Liver (tissue), 9 donors: Measurements from ENCODE around the gene KSR2. TPM values are rescaled to one million over a fixed set of nuclear protein-coding genes. Genes with fewer than 3 reads are reported as not detected.

ENCODE experiments used
- DNase-seq: peaks from one replicate; pipeline ENCODE4 v3.0.0-alpha.2; 2017; ENCODE audit warnings: low spot score
- H3K27ac ChIP-seq, 2 donors: one replicate each; pipeline ENCODE4 v1.7.0; 2013; ENCODE audit warnings: inconsistent platforms in 2 of 2, low read length in 2 of 2, control low read depth in 1 of 2, low read depth in 1 of 2, mild to moderate bottlenecking in 1 of 2
- H3K27me3 ChIP-seq, 4 donors: one replicate each; pipeline versions ENCODE4 v1.6.1 to v1.7.0; 2013; ENCODE audit warnings: low read length in 3 of 4, inconsistent platforms in 1 of 4, mild to moderate bottlenecking in 1 of 4, moderate library complexity in 1 of 4; ENCODE audit not compliant: control insufficient read depth in 4 of 4, insufficient read depth in 4 of 4
- H3K36me3 ChIP-seq, 4 donors: one replicate each; pipeline versions ENCODE4 v1.6.1 to v1.7.0; 2013; ENCODE audit warnings: low read length in 3 of 4, mild to moderate bottlenecking in 3 of 4, low read depth in 1 of 4, moderate library complexity in 1 of 4; ENCODE audit not compliant: control insufficient read depth in 4 of 4, insufficient read depth in 3 of 4
- H3K4me1 ChIP-seq, 4 donors: one replicate each; pipeline versions ENCODE4 v1.6.1 to v1.7.0; 2013; ENCODE audit warnings: low read length in 3 of 4, mild to moderate bottlenecking in 3 of 4, moderate library complexity in 1 of 4; ENCODE audit not compliant: control insufficient read depth in 4 of 4, insufficient read depth in 4 of 4
- H3K4me3 ChIP-seq, 3 donors: one replicate each; pipeline versions ENCODE4 v1.6.1 to v1.7.0; 2013; ENCODE audit warnings: low read length in 3 of 3, control low read depth in 1 of 3, low read depth in 1 of 3, mild to moderate bottlenecking in 1 of 3
- H3K9ac ChIP-seq, 2 donors: one replicate each; pipeline ENCODE4 v1.7.0; 2013; ENCODE audit warnings: low read length in 2 of 2, mild to moderate bottlenecking in 2 of 2, moderate library complexity in 2 of 2, control low read depth in 1 of 2, low read depth in 1 of 2
- H3K9me3 ChIP-seq, 4 donors: one replicate each; pipeline versions ENCODE4 v1.6.1 to v1.7.0; 2013; ENCODE audit warnings: low read length in 3 of 4; ENCODE audit not compliant: control insufficient read depth in 4 of 4
- ATF3 ChIP-seq: IDR thresholded peaks from 2 replicates; pipeline ENCODE4 v1.6.1; 2016; ENCODE audit warnings: antibody characterized with exemption
- CTCF ChIP-seq: fragments of 150-350 bp; IDR thresholded peaks from 2 replicates; pipeline ENCODE4 v1.5.1; 2017; ENCODE audit warnings: improper control_type of control experiment, low read depth, low read length; ENCODE audit not compliant: missing input control
- FOXA2 ChIP-seq: IDR thresholded peaks from 2 replicates; pipeline ENCODE4 v1.6.1; 2016; ENCODE audit warnings: antibody characterized with exemption
- HNF4A ChIP-seq, 2 donors: conservative IDR thresholded peaks; 2 replicates each; pipeline ENCODE4 v1.6.1; 2016; ENCODE audit warnings: antibody characterized with exemption in 2 of 2, mild to moderate bottlenecking in 2 of 2
- HNF4G ChIP-seq: IDR thresholded peaks from 2 replicates; pipeline ENCODE4 v1.6.1; 2016; ENCODE audit warnings: antibody characterized with exemption
- NR2F2 ChIP-seq: IDR thresholded peaks from 2 replicates; pipeline ENCODE4 v1.6.1; 2016; ENCODE audit warnings: antibody characterized with exemption
- RAD21 ChIP-seq, 2 donors: IDR thresholded peaks; 2 replicates each; pipeline ENCODE4 v1.6.1; 2016; ENCODE audit warnings: antibody characterized with exemption in 2 of 2, mild to moderate bottlenecking in 2 of 2
- REST ChIP-seq: IDR thresholded peaks from 2 replicates; pipeline ENCODE4 v1.6.1; 2016; ENCODE audit warnings: antibody characterized with exemption, mild to moderate bottlenecking
- RXRA ChIP-seq, 2 donors: IDR thresholded peaks; 2 replicates each; pipeline ENCODE4 v1.6.1; 2017 to 2018; ENCODE audit warnings: antibody characterized with exemption in 2 of 2, mild to moderate bottlenecking in 1 of 2
- TAF1 ChIP-seq: conservative IDR thresholded peaks from 2 replicates; pipeline ENCODE4 v1.6.1; 2016; ENCODE audit warnings: antibody characterized with exemption, mild to moderate bottlenecking
- YY1 ChIP-seq: IDR thresholded peaks from 2 replicates; pipeline ENCODE4 v1.6.1; 2016; ENCODE audit warnings: antibody characterized with exemption, mild to moderate bottlenecking
- WGBS: extraction: QIAGEN DNeasy Blood & Tissue Kit; methylation state at CpG from one replicate; pipeline ENCODE4 v1.1.7; 2013; 5-methylcytosine and 5-hydroxymethylcytosine counted together
- polyA plus RNA-seq, 2 donors: library from polyadenylated mRNA; stranded (reverse) in 1 of 2; unstranded in 1 of 2; fragments of 200-250 nt in 1 of 2; fragments of >200 nt in 1 of 2; fragmentation: Nextera tagmentation in 1 of 2; extraction: Ambion mirVana in 1 of 2; gene quantifications; one replicate each; pipeline versions ENCODE4 v1.2.1 to v1.2.3, GENCODE V29; 2013 to 2015
- total RNA-seq, 2 donors: library from RNA; depleted of rRNA; stranded (reverse); fragments of >200 nt; gene quantifications; one replicate each; pipeline ENCODE4 v1.2.3, GENCODE V29; 2014
- donor health status: healthy.
- donor health status: healthy.
- donor health status: healthy.
- donor health status: healthy.
- donor health status: healthy.

Gene KSR2
- total and polyA plus RNA-seq, 4 donors, result under 0.01 to 0.02 (median under 0.01) TPM; not detected in 1

- H3K4me3 ChIP-seq, result no peak overlapping the region
- 48% methylated on average over 3 of the region's 3 CpGs for WGBS
- H3K9ac ChIP-seq, result no peak overlapping the region
- TF ChIP-seq NR2F2 (no peak), HNF4A (conservative IDR thresholded peaks at IDR 0.05) (no peak), YY1 (no peak), HNF4G (no peak), RAD21 (IDR thresholded peaks at IDR 0.05) (no peak), REST (no peak), ATF3 (no peak), RXRA (IDR thresholded peaks at IDR 0.05) (no peak), CTCF (no peak), TAF1 (no peak), FOXA2 (no peak)
- no peak overlapping the region for H3K27ac ChIP-seq
- no peaks in the 10 kb centered on the region for H3K36me3 ChIP-seq
- H3K27me3 ChIP-seq, result no peaks in the 10 kb centered on the region
- H3K4me1 ChIP-seq, result no peaks in the 10 kb centered on the region
- no peak for DNase-seq
- peaks cover 0 to 2% (median 0%) of the 10 kb centered on the region in 4 donors for H3K9me3 ChIP-seq
These were observed 494.9 kb downstream of the KSR2 start for GRCh38 chr12:117473856-117474255.

GRCh38 chr12:117472983-117473382 lies 495.8 kb downstream of the KSR2 start:
- WGBS, result 46% methylated on average over 5 of the region's 5 CpGs
- Histone ChIP-seq H3K27ac (no peak overlapping the region), H3K9me3 (peaks cover 0 to 2% (median 0%) of the 10 kb centered on the region in 4 donors), H3K36me3 (no peaks in the 10 kb centered on the region), H3K27me3 (no peaks in the 10 kb centered on the region), H3K9ac (no peak overlapping the region), H3K4me3 (no peak overlapping the region), H3K4me1 (peaks cover 0 to under 1% (median 0%) of the 10 kb centered on the region in 4 donors)
- peak; percentile 53 to 78 for TF ChIP-seq RAD21 (IDR thresholded peaks at IDR 0.05)
- peak; percentile 39 for TF ChIP-seq CTCF
- TF ChIP-seq NR2F2, result no peak
- DNase-seq, result no peak
